HepG2 (cell line): ENCODE measurements around the gene GPALPP1.
"Not testable (repeated sequence)": the region's sequence is repeated elsewhere in the genome, so short reads cannot be mapped to it uniquely, and the experiment has no call there.

Experiments used
- GPN1 ChIP-seq: sonication (generic); formaldehyde crosslinking; IDR thresholded peaks from 2 replicates; pipeline ENCODE4 v1.5.1; 2020; ENCODE audit warnings: missing genetic modification reagents, borderline replicate concordance
- HOXA7 ChIP-seq: sonication (generic); formaldehyde crosslinking; IDR thresholded peaks from 2 replicates; pipeline ENCODE4 v1.8.1; 2022; ENCODE audit warnings: mild to moderate bottlenecking, missing genetic modification reagents, moderate library complexity
- MXI1 ChIP-seq: IDR thresholded peaks from 3 replicates; pipeline ENCODE4 v1.6.1; 2012; ENCODE audit warnings: low read depth, low read length, inconsistent platforms, borderline replicate concordance
- PCBP1 ChIP-seq: fragments of 200-400 bp; formaldehyde crosslinking; IDR thresholded peaks from 2 replicates; pipeline ENCODE4 v1.6.1; 2017; ENCODE audit warnings: mild to moderate bottlenecking, low read depth, low read length, borderline replicate concordance
- PHB2 ChIP-seq: fragments of 450-650 bp; IDR thresholded peaks from 2 replicates; pipeline ENCODE4 v1.6.1; 2018; ENCODE audit not compliant: partially characterized antibody
- POLR2A ChIP-seq, 2 experiments: IDR thresholded peaks; 2 replicates each; pipeline ENCODE4 v1.6.1; 2011; ENCODE audit warnings: low read depth in 2 of 2, low read length in 2 of 2, mild to moderate bottlenecking in 1 of 2, moderate library complexity in 1 of 2; ENCODE audit not compliant: insufficient read depth in 1 of 2
- RCOR2 ChIP-seq: IDR thresholded peaks from 2 replicates; pipeline ENCODE4 v1.6.1; 2016; ENCODE audit warnings: missing biosample characterization, missing genetic modification reagents
- STAT5B ChIP-seq: sonication (generic); formaldehyde crosslinking; IDR thresholded peaks from 2 replicates; pipeline ENCODE4 v1.4.0; 2020; ENCODE audit warnings: missing genetic modification reagents
- STAT6 ChIP-seq: sonication (generic); formaldehyde crosslinking; IDR thresholded peaks from 2 replicates; pipeline ENCODE4 v1.4.0; 2020; ENCODE audit warnings: missing genetic modification reagents, mild to moderate bottlenecking, borderline replicate concordance
- ZC3H13 ChIP-seq: sonication (generic); formaldehyde crosslinking; IDR thresholded peaks from 2 replicates; pipeline ENCODE4 v1.8.1; 2023; ENCODE audit warnings: mild to moderate bottlenecking, missing genetic modification reagents, moderate library complexity
- ZNF34 ChIP-seq: sonication (generic); formaldehyde crosslinking; IDR thresholded peaks from 2 replicates; pipeline ENCODE4 v1.4.0; 2020; ENCODE audit warnings: mild to moderate bottlenecking, missing genetic modification reagents, borderline replicate concordance
- ZNF670 ChIP-seq: sonication (generic); formaldehyde crosslinking; IDR thresholded peaks from 2 replicates; pipeline ENCODE4 v1.8.0; 2022; ENCODE audit warnings: mild to moderate bottlenecking, missing genetic modification reagents, borderline replicate concordance
- ZNF766 ChIP-seq: sonication (generic); formaldehyde crosslinking; IDR thresholded peaks from 2 replicates; pipeline ENCODE4 v1.5.0; 2020; ENCODE audit warnings: missing genetic modification reagents, borderline replicate concordance
- TF ChIP-seq, protein P1 (sequence below): sonication (generic); formaldehyde crosslinking; IDR thresholded peaks from 2 replicates; pipeline ENCODE4 v1.5.0; 2020; ENCODE audit warnings: mild to moderate bottlenecking, missing genetic modification reagents, moderate library complexity

GRCh38 chr13:45063889-45064288, 74.6 kb downstream of the GPALPP1 start:
- TF ChIP-seq PCBP1; ZNF670; PHB2; GPN1; HOXA7 (CRISPR knock-in tag); ZNF34 (CRISPR knock-in tag); STAT5B (CRISPR knock-in tag); ZC3H13; ZNF766 (CRISPR knock-in tag); STAT6 (CRISPR knock-in tag); POLR2A (IDR thresholded peaks at IDR 0.05; ENCODE audit: insufficient read depth in 1 of 2, low read depth in 2 of 2, low read length in 2 of 2); RCOR2 (CRISPR knock-in tag); MXI1: not testable (repeated sequence)
- TF ChIP-seq, protein P1, sequence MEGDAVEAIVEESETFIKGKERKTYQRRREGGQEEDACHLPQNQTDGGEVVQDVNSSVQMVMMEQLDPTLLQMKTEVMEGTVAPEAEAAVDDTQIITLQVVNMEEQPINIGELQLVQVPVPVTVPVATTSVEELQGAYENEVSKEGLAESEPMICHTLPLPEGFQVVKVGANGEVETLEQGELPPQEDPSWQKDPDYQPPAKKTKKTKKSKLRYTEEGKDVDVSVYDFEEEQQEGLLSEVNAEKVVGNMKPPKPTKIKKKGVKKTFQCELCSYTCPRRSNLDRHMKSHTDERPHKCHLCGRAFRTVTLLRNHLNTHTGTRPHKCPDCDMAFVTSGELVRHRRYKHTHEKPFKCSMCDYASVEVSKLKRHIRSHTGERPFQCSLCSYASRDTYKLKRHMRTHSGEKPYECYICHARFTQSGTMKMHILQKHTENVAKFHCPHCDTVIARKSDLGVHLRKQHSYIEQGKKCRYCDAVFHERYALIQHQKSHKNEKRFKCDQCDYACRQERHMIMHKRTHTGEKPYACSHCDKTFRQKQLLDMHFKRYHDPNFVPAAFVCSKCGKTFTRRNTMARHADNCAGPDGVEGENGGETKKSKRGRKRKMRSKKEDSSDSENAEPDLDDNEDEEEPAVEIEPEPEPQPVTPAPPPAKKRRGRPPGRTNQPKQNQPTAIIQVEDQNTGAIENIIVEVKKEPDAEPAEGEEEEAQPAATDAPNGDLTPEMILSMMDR (CRISPR knock-in tag) = not testable (repeated sequence)
